K562 (cell line): ENCODE measurements around the gene KIFC3.

ENCODE experiments used
- AFF4 ChIP-seq: sonication (generic); formaldehyde crosslinking; IDR thresholded peaks from 2 replicates; pipeline ENCODE4 v1.8.0; 2023; ENCODE audit warnings: mild to moderate bottlenecking, missing genetic modification reagents
- GTF2E2 ChIP-seq: fragments of 200-800 bp; sonication (Bioruptor generic); IDR thresholded peaks from 2 replicates; pipeline ENCODE4 v1.6.1; 2016; ENCODE audit warnings: missing genetic modification characterization, missing compliant biosample characterization
- MLX ChIP-seq, 2 experiments: fragments of 450-650 bp in 1 of 2; sonication (generic) in 1 of 2; formaldehyde crosslinking; conservative IDR thresholded peaks; 2 replicates each; pipeline versions ENCODE4 v1.4.0 to v1.8.1; 2020 to 2022; ENCODE audit warnings: mild to moderate bottlenecking in 1 of 2, missing genetic modification reagents in 1 of 2
- NFE2L1 ChIP-seq: fragments of 450-650 bp; IDR thresholded peaks from 2 replicates; pipeline ENCODE4 v1.6.1; 2016; ENCODE audit warnings: missing genetic modification characterization, low read depth, mild to moderate bottlenecking, missing compliant biosample characterization, moderate library complexity, borderline replicate concordance
- POLR2AphosphoS5 ChIP-seq: IDR thresholded peaks from 2 replicates; pipeline ENCODE4 v1.6.1; 2011; ENCODE audit warnings: mild to moderate bottlenecking, low read depth, low read length, moderate library complexity; ENCODE audit not compliant: control insufficient read depth, insufficient read depth
- POLR2B ChIP-seq: fragments of 450-650 bp; IDR thresholded peaks from 2 replicates; pipeline ENCODE4 v1.6.1; 2018; ENCODE audit warnings: low read depth; ENCODE audit not compliant: partially characterized antibody
- RAD21 ChIP-seq, 2 experiments: fragments of 250-450 bp in 1 of 2; fragments of 450-650 bp in 1 of 2; sonication (Bioruptor Pico) in 1 of 2; formaldehyde crosslinking in 1 of 2; IDR thresholded peaks in 1 of 2; conservative IDR thresholded peaks in 1 of 2; 2 replicates each; pipeline versions ENCODE4 v1.4.0 to v1.8.0; 2020 to 2022; ENCODE audit warnings: mild to moderate bottlenecking in 2 of 2, moderate library complexity in 1 of 2
- RBM22 ChIP-seq: fragments of 200-400 bp; formaldehyde crosslinking; IDR thresholded peaks from 2 replicates; pipeline ENCODE4 v1.6.1; 2018; ENCODE audit warnings: low read length, low read depth; ENCODE audit not compliant: poor library complexity, severe bottlenecking
- U2AF1 ChIP-seq: fragments of 200-400 bp; formaldehyde crosslinking; optimal IDR thresholded peaks from 2 replicates; pipeline ENCODE3; 2017; ENCODE audit warnings: mild to moderate bottlenecking, low read depth, low read length, moderate library complexity
- ZNF197 ChIP-seq: fragments of 200-800 bp; sonication (Bioruptor generic); IDR thresholded peaks from 2 replicates; pipeline ENCODE4 v1.6.1; 2016; ENCODE audit warnings: low read depth, missing genetic modification characterization, missing compliant biosample characterization

GRCh38 chr16:57822856-57823255 lies 20.6 kb upstream of the KIFC3 start:
- TF ChIP-seq GTF2E2 (no peak), U2AF1 (no peak), NFE2L1 (tag) (no peak), RBM22 (no peak), RAD21 (CRISPR knock-in tag; conservative IDR thresholded peaks at IDR 0.05 in 1 of 2, IDR thresholded peaks at IDR 0.05 in 1 of 2) (no peak), MLX (CRISPR knock-in tag; conservative IDR thresholded peaks at IDR 0.05) (no peak), AFF4 (CRISPR knock-in tag) (no peak), ZNF197 (CRISPR knock-in tag) (no peak), POLR2B (no peak), POLR2AphosphoS5 (no peak)
